NCI-H2227 treated with DMSO at 0.1 percent for 48 hours (cell line): ENCODE data around the gene TRIM15.
"Not testable (repeated sequence)": the region's sequence is repeated elsewhere in the genome, so short reads cannot be mapped to it uniquely, and the experiment has no call there.

Experiments
- DNase-seq: peaks from one replicate; lab custom pipeline; 2025; lab: John Stamatoyannopoulos, UW

Gene TRIM15

DNA sequence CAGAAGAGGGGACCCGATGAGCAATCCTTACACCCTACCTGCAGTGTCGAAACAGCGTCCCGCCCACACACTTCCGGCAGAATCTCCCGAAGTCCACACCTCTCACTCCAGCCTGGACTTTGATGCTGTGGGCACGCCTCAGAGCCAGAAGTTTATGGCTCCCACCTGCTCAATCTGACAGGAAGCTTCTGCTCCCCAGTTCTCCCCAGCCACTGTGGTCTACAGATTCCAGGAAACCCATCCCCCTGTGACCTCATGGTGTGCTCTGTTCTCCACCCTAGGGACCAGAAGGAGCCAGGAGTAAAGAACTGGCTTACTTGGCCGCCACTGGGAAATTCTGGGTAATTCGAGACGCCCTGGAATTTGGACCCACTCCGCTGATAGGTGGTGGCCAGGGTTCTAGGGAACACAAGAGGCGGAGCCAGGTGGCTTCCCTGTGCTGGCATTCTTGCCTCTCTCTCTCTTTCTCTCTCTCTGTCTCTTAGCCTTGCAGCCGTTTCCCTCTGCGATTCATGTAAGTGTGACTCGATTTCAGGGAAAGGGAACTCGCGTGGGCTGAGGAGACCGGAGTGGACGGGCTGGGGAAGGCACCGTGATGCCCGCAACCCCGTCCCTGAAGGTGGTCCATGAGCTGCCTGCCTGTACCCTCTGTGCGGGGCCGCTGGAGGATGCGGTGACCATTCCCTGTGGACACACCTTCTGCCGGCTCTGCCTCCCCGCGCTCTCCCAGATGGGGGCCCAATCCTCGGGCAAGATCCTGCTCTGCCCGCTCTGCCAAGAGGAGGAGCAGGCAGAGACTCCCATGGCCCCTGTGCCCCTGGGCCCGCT lies at the start of gene TRIM15:
TRIM15 (plus strand) TSS at position 457 of the 828 bp plus-strand sequence; CDS start at position 596, 139 bp downstream.
- DNase-seq: no peak

DNA sequence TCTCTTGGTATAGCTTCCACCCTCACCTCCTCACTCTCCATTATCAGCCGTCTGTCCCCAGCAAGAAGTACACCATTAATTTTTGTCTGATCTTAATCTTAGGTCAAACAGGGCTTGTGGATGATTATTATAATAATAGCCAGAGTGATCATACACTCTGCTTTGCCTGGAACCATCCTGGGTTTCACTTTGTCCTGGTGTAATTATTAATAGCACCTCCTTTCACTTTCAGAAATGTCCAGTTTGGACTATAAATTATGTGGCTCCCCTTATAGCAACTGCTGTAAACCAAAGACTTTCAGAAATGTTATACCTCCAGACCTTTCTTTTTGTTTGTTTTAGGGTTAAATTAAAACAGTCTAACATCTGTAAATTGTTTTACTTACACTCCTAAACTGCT lies 49.5 kb upstream of the TRIM15 start:
- DNase-seq: no peak

DNA sequence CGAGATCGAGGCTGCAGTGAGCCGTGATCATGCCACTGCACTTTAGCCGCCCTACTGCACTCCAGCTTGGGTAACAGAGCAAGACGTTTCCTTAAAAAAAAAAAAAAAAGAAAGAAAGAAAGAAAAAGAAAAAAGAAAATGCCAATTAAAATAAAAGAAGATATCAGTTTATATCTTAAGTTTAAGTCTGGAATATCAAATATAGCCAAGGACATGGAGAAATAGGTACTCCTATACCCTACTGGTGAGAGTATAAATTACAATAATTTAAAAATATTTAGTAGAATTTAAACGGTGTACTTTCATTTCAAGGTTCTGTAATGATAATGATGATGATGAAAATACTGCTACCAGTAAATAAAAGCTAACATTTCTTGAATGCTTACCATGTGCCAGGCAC lies 46.6 kb upstream of the TRIM15 start:
- DNase-seq: no peak

DNA sequence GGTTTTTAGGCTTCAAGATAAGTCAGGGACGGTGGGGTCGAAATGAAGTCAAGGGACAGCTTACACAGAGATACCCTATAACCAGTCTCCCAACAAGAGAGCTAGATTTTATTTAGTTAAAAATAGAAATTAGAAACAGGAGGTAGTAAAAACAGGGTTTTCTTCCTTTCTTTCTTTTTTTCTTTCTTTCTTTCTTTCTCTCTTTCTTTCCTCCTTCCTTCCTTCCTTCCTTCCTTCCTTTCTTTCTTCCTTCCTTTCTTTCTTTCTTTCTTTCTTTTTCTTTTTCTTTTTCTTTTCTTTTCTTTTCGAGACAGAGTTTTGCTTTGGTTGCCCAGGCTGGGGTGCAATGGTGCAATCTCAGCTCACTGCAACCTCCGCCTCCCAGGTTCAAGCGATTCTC lies 44.7 kb upstream of the TRIM15 start:
- not testable (repeated sequence) for DNase-seq

DNA sequence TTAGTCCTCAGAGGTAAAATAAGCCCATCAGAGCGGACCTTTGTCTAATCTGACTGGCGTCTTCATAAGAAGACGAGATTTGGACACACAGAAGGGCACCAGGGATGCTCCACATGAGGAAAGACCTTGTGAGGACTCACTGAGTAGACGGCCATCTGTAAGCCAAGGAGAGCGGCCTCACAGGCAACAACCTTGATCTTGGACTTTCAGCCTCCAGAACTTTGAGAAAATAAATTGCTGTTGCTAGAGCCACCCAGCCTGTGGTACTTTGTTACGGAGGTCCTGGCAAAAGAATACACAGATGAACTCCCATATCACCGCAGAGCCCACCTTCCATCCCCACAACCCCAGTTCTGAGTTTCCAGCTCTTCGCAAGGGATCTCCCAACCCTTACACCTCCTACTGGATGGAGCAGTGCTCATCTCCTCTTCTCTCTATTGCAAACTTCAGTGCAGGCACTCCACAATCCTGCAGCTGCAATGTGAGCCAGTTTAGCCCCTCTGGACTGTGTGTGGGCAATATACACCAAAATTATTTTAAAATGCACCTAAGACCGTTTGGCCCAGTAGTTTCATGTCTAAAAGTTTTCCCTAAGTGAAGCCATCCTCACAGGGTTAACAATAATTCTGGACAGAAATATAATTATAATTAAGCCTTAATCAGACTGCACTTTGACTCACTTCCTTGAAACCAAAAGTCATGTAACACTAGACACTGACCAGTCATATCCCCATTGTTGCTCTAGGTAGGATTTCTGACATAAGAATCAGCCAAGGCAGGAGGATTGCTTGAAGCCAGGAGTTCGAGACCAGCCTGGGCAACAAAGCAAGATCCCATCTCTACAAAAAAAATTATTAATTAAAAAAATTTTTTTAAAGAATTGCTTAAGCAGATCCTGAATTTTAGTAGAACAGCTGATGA lies 41.6 kb upstream of the TRIM15 start:
- no peak for DNase-seq

DNA sequence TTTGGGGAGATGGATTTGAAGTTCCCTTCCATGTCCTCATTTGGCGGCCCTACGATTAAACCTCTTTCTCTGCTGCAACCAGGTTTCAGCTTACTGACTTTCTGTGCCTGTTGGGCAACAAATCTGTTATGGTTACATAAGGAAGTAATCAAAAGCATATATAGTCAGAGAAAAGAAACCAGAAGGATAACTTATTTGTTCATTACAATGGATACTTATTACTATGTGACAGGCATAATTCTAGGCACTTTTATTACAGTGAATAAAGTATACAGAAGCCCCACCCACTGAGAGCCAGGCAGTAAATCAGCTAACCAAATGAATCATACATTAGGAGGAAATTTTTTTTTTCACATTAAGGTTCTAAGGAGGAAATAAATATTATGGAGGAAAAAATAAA lies 40.8 kb upstream of the TRIM15 start:
- no peak for DNase-seq

DNA sequence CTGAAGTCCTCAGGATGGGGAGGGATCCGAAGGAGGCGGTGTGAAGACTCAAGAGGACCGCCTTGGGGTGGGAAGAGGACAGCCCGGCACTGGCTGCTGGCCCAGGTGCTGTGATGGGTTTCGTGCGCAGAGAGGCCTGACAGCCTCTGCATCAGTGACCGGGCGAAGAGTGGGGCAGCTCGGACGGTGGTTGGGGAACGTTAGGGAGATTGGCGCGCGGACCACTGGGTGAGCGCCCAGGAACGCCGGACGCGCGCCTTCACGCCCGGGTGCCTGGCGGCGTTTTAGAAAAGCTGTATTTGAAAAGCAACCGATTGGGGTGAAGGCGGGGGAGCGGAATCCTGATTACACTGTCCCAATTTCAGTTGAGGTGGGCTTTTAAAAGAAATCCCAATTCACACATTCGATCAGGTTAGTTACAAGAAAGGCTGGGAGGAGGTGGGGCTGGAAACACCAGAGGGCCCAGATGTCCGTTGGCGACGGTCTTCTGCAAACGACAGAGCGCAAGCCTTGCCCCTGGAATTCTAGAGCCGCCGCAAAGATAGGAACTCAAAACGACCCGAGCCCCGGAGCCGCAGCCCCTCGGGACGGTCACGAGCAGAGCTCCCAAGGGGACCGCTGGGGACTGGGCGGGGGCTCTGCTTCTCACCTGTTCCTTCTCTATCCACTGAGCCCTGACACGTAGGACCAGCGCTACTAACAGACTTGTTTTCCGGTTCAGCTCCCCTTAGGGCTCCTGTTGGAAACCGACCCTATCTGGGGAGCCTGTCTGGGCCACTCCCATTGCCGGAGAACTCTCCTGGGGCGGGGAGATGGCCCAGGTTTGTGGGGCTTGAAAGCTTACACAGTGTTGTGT lies 35.9 kb upstream of the TRIM15 start:
- no peak for DNase-seq

DNA sequence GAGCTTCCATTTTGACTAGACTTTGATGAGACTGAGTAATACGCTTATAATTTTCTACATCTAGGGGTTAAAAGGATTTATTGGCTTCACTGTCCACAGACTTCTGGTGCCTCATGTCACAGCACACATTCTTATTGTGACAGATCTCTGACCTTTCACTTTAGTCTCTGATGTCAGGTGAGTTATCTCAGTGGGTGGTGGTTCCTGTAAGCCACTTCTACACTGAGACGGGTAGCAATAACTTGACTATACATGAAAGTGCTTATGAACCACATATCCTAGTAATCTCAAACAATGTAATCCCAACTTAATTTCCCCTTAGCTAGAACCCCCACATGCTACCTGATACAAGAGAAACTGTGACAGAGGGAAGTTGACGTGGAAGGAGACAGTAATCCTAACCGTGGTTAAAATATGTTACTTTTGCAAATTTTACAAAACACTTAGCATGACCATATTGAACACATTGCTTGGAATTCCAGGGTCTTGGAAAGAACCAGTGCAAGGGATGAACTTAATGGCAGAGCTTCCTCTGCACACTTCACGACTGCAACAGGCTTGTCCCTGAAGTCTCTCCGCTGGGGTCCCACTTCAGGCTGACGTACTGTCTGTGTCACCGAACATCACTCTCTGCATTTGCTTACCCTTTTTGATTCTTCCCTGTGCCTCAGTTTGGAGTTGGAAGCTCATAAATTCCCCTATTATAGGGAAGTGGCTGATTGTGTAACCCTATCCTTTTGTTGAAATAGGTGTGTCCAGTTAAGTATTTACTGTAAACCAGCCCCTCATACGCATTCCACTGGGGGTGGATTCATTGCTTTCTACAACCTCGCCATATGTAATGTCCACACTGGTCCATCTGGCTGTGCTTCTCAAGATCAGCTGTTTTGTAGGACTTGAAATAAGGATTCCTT lies 33.8 kb upstream of the TRIM15 start:
- DNase-seq: no peak

DNA sequence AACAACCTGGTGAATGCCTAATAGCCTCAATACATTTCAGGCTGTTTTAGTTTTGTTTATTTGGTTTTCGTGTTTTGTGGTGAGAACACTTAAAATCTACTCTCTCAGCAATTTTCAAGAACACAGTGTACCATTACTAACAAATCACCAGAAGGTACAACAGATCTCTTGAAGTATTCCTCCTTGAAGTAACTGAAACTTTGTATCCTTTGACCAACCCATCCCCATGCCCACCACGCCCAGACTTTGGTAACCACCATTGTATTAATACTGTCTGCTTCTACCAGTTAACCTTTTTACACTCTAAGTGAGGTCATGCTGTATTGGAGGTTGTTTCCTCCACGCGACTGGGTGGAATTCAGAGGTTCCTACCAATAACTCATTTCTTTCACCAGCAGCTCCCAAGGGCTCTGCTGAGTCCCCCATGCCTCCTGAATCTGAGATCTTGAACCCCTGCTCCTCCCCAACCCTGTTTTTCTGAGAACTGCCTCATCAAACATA lies 33.1 kb upstream of the TRIM15 start:
- no peak for DNase-seq

DNA sequence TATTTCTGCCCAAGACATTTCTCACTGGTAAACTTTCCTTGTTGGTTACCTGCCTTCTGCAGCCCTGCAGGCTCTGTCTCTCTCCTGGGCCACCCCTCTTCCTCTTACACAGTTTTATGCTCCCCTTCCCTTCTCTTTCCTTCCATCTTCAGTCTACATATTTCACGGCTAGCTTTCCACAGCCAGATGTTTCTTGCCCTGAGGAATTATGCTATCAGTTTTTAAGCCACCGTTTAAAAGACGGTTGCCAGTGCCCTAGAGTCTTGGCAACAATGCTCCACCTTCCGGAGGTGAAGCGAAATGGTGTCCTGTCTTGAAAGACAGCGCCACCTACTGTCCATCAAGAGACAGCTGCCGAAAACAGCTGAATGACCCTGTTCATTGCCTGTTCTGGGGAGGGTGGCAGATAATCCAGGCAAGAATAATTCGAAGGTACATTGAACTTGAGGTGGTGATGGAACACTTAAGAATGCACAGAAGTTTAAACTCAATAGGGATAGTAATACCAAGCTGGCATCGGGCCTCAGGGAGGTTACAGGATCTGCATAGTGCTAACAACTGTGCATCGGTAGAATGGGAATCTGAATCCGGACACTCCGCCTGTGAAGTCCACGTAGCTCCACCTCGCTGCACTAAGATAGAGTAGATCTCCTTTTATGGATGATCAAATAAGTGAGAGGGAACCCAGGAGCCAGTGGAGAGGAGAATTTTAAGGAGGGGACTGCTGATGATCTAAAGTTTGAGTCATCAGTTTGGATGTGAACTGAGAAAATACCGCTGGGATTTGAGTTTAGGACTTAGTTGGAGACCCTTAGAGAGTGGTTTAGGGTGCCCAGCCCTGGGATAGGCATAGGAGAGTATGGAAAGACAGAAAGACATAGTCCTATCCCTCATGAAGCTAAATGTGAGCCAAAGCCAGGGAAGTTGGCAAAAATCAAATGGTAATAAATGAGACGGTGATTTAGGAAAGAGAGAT lies 32.2 kb upstream of the TRIM15 start:
- peak; percentile 76 for DNase-seq

DNA sequence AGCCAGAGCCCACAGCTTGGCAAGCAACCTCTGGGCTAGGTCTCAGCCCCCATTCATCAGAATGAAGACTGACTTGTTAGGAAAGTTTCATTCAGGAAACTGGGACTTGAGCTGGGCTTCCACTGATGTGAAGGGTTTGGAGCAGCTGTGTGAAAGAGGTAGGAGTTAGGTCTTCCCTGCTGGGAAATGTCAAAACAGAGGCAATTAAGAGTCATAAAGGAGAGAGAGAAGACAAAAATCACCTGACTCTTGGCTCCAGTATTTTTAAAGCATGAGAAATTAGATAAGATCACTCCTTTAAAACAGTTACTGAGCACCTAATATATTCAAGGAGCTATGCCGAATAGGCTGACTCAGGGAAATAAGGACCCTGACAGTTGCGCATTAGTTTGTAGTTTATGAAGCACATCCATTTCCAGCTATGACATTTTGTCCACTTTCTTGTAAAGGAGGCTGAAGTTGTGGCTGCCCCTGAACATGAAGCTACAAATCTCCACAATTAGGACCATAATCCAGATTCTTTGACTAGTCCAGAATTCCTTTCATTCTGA lies 31.3 kb upstream of the TRIM15 start:
- DNase-seq: no peak

DNA sequence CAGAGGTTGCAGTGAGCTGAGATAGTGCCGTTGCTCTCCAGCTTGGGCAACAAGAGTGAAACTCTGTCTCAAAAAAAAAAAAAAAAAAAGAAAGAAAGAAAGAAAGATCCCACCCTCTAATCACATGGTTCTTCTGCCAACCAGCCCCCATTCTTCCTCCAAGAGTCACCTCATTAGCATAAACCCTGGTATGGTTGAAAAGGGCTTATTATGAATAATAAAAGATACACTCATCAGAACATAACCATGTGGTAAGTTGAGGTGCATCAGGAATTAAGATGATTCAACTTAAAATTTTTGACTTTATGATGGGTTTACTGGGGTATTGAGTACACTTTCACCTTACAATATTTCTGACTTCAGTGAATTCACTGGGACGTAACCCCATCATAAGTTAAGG lies 28.2 kb upstream of the TRIM15 start:
- DNase-seq: no peak

DNA sequence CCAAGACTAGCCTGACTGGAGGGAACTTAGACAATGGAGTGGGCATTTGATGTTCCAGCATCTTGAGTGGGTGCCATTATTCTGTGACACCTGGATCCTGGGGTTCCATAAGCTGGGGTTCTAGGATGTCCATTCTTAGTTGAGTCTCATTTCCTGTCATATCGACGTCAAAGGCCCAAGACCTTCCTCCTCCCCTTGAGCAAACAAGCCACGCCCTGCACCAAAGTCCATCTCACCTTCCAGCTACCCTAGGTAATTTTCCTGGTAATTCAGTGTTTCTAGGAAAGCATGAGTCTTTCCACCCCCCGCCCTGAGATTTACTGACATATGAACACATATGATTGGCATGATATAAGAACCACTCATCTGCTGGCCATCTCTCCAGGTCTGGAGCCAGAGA lies 27.6 kb upstream of the TRIM15 start, which contains the start of gene TRIM40:
TRIM40 (plus strand) TSS at position 384 of the 400 bp plus-strand sequence. CDS start 897 bp downstream, outside the sequence.
- no peak for DNase-seq

DNA sequence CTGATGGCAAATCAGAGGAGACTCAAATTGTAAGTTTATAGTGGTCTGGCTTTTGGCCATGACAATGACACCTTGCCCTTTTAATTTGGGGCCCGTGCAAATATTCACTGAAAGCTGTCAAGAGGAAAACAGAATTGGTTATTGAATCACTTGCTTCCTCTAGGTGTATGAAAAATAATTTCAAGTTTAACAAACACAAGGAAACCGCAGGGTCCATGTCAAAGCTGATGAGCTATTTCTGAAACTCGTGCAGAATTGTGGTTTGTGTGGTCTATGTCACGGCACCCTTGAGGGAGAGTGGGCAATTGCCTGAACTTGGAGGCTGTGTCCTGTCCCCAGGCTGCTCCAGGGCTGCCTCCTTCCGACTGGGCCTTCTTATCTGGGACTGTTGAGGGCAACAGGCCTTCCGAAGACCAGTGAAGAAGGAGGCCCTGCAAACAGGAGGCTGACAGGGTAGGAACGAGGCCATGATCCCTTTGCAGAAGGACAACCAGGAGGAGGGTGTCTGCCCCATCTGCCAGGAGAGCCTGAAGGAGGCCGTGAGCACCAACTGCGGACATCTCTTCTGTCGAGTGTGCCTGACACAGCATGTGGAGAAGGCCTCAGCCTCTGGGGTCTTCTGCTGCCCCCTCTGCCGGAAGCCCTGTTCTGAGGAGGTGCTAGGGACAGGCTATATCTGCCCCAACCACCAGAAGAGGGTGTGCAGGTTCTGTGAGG lies 26.6 kb upstream of the TRIM15 start:
- no peak for DNase-seq

DNA sequence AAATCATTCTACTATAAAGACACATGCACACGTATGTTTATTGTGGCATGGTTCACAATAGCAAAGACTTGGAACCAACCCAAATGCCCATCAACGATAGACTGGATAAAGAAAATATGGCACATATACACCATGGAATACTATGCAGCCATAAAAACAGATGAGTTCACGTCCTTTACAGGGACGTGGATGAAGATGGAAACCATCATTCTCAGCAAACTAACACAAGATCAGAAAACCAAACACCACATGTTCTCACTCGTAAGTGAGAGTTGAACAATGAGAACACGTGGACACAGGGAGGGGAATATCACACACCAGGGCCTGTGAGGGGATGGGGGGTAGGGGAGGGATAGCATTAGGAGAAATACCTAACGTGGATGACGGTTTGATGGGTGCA lies 23.1 kb upstream of the TRIM15 start:
- DNase-seq: not testable (repeated sequence)

DNA sequence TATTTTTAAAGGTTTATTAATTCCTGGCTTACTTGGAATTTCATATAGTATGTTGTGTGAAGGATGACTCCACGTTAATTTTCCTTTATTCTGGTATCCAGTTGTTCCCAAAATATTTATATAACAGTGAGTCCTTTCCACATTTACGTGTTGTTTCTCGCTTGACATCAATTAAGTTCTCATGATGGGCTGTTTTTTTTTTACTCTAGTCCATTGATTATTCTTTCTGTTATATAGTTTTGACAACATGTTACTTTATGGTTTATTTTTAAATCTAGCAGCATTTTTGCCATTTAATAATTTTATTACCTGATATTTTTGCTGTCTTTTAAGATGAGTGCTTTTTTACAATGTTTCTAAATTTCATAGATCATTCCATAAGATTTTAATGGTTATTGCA lies 20.7 kb upstream of the TRIM15 start:
- no peak for DNase-seq

DNA sequence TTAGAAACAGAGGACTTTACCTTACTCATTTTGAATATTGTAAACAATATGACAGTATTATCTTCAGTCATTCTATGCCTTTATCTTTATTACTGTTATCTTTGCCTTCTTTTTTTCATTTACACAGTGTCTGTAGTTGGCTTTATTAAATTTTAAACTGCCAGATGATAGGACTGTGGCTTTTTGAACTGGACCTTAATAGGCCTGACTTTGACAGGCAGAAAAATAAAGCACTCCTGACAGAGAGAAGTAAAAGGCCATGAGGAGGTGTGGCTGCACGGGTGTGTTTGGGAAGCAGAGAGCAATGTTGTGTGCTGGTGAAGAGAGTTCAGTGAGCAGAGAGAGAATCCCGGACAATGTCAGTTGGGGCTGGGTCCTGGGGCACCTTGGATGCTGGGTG lies 19.6 kb upstream of the TRIM15 start:
- DNase-seq: no peak

DNA sequence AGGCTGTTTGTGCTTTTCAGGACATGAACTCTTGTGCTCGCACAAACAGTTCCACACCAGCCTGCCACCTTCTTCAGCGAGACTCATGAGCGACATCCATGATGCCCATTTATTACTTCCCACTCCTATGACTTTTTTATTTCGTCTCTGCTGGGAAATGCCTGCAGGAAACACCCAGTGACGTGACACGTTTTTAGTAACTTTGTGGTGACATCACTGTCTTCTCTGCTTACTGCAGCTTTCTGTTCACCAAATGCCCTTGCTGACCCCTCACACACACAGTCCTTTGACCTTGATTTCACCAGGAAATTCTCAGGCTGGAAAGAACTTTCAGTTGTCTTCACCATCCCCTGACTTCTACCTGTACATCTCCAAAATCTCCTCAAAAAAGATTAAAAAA lies 18.5 kb upstream of the TRIM15 start:
- DNase-seq: no peak
